Epithelial cell of prostate (primary cell): Measurements from ENCODE around the gene AMOTL1.
"Not testable (repeated sequence)": the region's sequence is repeated elsewhere in the genome, so short reads cannot be mapped to it uniquely, and the experiment has no call there.

Source experiments
- DNase-seq: peaks from one replicate; pipeline ENCODE4 v3.0.0-alpha.2; 2011; ENCODE audit warnings: low read depth, low spot score
- H3K27ac ChIP-seq: fragments of 450-650 bp; 2 replicates; pipeline ENCODE4 v1.5.1; 2017; ENCODE audit warnings: mild to moderate bottlenecking

The AMOTL1 gene

GRCh38 chr11:94845622-94846021 lies 77.5 kb downstream of the AMOTL1 start:
- DNase-seq = peak; percentile 74
- peak overlapping the region; percentile 46 for H3K27ac ChIP-seq

- no peak for DNase-seq
- H3K27ac ChIP-seq = peak overlapping the region; percentile 94
Measured at GRCh38 chr11:94849839-94850238, 81.7 kb downstream of the AMOTL1 start.

GRCh38 chr11:94851864-94852636 lies 83.9 kb downstream of the AMOTL1 start:
- H3K27ac ChIP-seq = peak overlapping the region; percentile 94
- DNase-seq = peak; percentile 84

GRCh38 chr11:94853288-94853687 lies 85.1 kb downstream of the AMOTL1 start:
- peak overlapping the region; percentile 94 for H3K27ac ChIP-seq

GRCh38 chr11:94853836-94854235 lies 85.7 kb downstream of the AMOTL1 start:
- no peak for DNase-seq

More at GRCh38 chr11:94853288-94853687, 85.1 kb downstream of the AMOTL1 start:
- not testable (repeated sequence) for DNase-seq

GRCh38 chr11:94854770-94855633 lies 86.8 kb downstream of the AMOTL1 start:
- no peak for DNase-seq

More at GRCh38 chr11:94853836-94854235, 85.7 kb downstream of the AMOTL1 start:
- no peak overlapping the region for H3K27ac ChIP-seq

GRCh38 chr11:94855666-94856065 lies 87.5 kb downstream of the AMOTL1 start:
- no peak overlapping the region for H3K27ac ChIP-seq
- no peak for DNase-seq

More at GRCh38 chr11:94854770-94855633, 86.8 kb downstream of the AMOTL1 start:
- no peak overlapping the region for H3K27ac ChIP-seq

GRCh38 chr11:94856443-94856842 lies 88.3 kb downstream of the AMOTL1 start:
- H3K27ac ChIP-seq = no peak overlapping the region
- DNase-seq = no peak

GRCh38 chr11:94857337-94857736 lies 89.2 kb downstream of the AMOTL1 start:
- no peak overlapping the region for H3K27ac ChIP-seq
- DNase-seq = no peak

- no peak overlapping the region for H3K27ac ChIP-seq
Measured at GRCh38 chr11:94858012-94858705, 90.0 kb downstream of the AMOTL1 start.

GRCh38 chr11:94860333-94860732 lies 92.2 kb downstream of the AMOTL1 start:
- DNase-seq = no peak

More at GRCh38 chr11:94858012-94858705, 90.0 kb downstream of the AMOTL1 start:
- no peak for DNase-seq

GRCh38 chr11:94861306-94861845 lies 93.2 kb downstream of the AMOTL1 start:
- no peak for DNase-seq
- H3K27ac ChIP-seq = no peak overlapping the region

More at GRCh38 chr11:94860333-94860732, 92.2 kb downstream of the AMOTL1 start:
- H3K27ac ChIP-seq = no peak overlapping the region

GRCh38 chr11:94862926-94863880 lies 95.0 kb downstream of the AMOTL1 start:
- DNase-seq = no peak
- H3K27ac ChIP-seq = no peak overlapping the region

- no peak for DNase-seq
- H3K27ac ChIP-seq = no peak overlapping the region
Measured at GRCh38 chr11:94864506-94865045, 96.4 kb downstream of the AMOTL1 start.

GRCh38 chr11:94866231-94866822 lies 98.2 kb downstream of the AMOTL1 start:
- H3K27ac ChIP-seq = no peak overlapping the region
- DNase-seq = no peak

GRCh38 chr11:94866936-94867795 lies 99.0 kb downstream of the AMOTL1 start:
- DNase-seq = no peak
- no peak overlapping the region for H3K27ac ChIP-seq

GRCh38 chr11:94868468-94868867 lies 100.3 kb downstream of the AMOTL1 start:
- no peak overlapping the region for H3K27ac ChIP-seq
- DNase-seq = no peak
